Activated T-helper 1 cell treated with anti-CD3 and anti-CD28 coated beads, Interleukin-12 subunit alpha, Interleukin-12 subunit beta, Interleukin-2, Interleukin-4 antibody, amounts not matched to agents 30 ng/mL and 10 ng/mL and 1 ng/mL, durations not matched to agents 14 hours and 24 hours and 36 hours (primary cell): ENCODE data around the gene CXCR6. TPM values are rescaled to one million over a fixed set of nuclear protein-coding genes. Genes with fewer than 3 reads are reported as not detected.

Experiments
- DNase-seq: peaks from one replicate; pipeline ENCODE4 v3.0.0; 2021; ENCODE audit warnings: low spot score
- H3K27ac Mint-ChIP-seq: one replicate; pipeline ENCODE4 v1.8.0; 2021; ENCODE audit warnings: mild to moderate bottlenecking, mixed read lengths
- H3K27me3 Mint-ChIP-seq: one replicate; pipeline ENCODE4 v1.8.0; 2022; ENCODE audit warnings: mild to moderate bottlenecking, moderate library complexity, mixed read lengths; ENCODE audit not compliant: insufficient read depth
- H3K36me3 Mint-ChIP-seq: one replicate; pipeline ENCODE4 v1.8.0; 2021; ENCODE audit warnings: low read depth, mixed read lengths
- H3K4me1 Mint-ChIP-seq: one replicate; pipeline ENCODE4 v1.8.0; 2021; ENCODE audit warnings: low read depth, mixed read lengths
- H3K4me3 Mint-ChIP-seq: one replicate; pipeline ENCODE4 v1.8.0; 2021; ENCODE audit warnings: mild to moderate bottlenecking, moderate library complexity, mixed read lengths
- H3K9me3 Mint-ChIP-seq: one replicate; pipeline ENCODE4 v1.8.0; 2021; ENCODE audit warnings: mixed read lengths
- intact Hi-C: fragments of 100-400 bp; cut with micrococcal nuclease; formaldehyde crosslinking; loops from one replicate; pipeline ENCODE4 v1.15.1; 2024
- total RNA-seq: library from RNA; stranded (reverse); gene quantifications from 2 replicates; pipeline ENCODE4 v1.2.3, GENCODE V29; 2022

CXCR6 gene
- total RNA-seq, 1 donor from 2014 or later: 27.2 TPM

DNA sequence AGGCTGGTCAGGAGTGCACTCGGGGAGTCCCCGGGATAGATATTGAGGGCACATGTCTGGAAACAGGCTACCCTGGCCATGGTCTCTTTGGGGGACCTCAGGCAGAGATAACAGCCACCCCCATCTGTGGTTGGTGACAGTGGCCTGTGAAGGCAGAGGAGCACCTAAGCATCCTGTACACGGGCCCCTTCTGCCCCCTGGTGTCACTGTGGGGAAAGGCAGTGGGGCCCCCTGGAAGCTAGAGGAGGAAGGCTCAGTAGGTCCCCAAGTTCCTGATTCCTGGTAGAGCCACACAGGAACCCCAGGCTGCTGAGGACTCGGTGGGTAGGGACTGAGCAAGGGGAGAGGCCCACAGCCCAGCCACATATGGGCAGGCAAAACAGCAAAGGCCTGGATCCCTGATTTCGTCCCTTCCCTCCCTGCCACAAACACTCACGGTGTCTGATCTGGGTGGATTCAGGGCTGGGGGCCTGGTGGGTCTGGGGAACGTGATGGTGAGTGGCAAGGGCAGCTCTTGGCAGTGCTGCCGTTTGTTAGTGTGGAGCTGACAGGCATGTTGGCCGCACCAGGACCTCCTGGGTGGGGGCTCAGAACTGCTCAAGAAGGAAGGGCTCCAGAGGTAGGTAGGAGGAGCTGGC is 14.1 kb upstream of the CXCR6 start:
- Mint-ChIP-seq H3K4me3 (no peak overlapping the region), H3K4me1 (no peaks in the 10 kb centered on the region), H3K36me3 (peaks cover 77% of the 10 kb centered on the region), H3K9me3 (no peaks in the 10 kb centered on the region), H3K27ac (no peak overlapping the region), H3K27me3 (no peaks in the 10 kb centered on the region)
- intact Hi-C loops: loop anchor here (1.0 to 5.0 kb wide), 2 partner anchors 168 to 417 kb away; no protein-coding TSS in a partner anchor
- peak; percentile 47 for DNase-seq

DNA sequence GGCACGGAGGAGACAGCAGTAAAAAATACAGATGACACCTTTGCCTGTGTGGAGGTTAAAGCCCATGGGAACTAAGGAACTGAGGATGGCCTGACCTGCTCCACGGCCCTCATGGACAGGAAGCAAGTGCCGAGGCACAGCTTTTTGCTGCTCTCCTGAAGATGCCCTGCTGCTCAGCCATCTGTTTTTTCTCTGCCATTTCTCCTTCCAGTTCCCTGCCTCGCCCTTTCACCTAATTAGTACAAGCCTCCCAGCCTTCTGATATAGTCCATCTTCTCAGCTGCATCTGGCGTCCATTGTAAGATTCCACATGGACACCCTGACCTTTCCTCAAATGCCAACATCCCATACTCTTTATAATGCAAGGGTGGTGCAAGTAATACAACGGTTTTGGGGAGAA is 11.8 kb upstream of the CXCR6 start:
- Mint-ChIP-seq H3K36me3 (peaks cover 80% of the 10 kb centered on the region), H3K27me3 (no peaks in the 10 kb centered on the region), H3K27ac (no peak overlapping the region), H3K4me3 (no peak overlapping the region), H3K4me1 (no peaks in the 10 kb centered on the region), H3K9me3 (no peaks in the 10 kb centered on the region)
- DNase-seq: no peak
- intact Hi-C loops: no loop called here

GRCh38 chr3:45932112-45932511 is 11.2 kb upstream of the CXCR6 start:
- peaks cover 78% of the 10 kb centered on the region for H3K36me3 Mint-ChIP-seq
- no peak overlapping the region for H3K27ac Mint-ChIP-seq
- no peaks in the 10 kb centered on the region for H3K4me1 Mint-ChIP-seq
- no peaks in the 10 kb centered on the region for H3K27me3 Mint-ChIP-seq
- DNase-seq: no peak
- no peaks in the 10 kb centered on the region for H3K9me3 Mint-ChIP-seq
- intact Hi-C loops: no loop called here
- no peak overlapping the region for H3K4me3 Mint-ChIP-seq

DNA sequence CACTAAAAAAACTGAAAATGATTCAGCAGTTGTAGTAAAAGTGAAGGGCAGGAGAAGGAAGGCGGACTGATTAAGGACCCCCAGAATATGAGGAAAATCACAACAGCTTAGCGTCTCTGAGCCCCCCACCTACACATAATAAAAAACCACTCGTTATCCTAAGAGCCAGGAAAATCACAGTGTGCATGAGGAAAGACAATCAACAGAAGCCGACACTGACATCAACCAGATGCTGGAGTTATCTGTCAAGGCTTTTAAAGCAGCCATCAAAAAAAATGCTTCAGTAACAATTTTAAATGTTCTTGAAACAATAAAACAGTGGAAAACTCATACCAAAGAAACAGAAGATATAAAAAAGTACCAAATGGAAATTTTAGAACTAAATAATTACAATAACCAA is 9.7 kb upstream of the CXCR6 start:
- no peaks in the 10 kb centered on the region for H3K9me3 Mint-ChIP-seq
- H3K27me3 Mint-ChIP-seq: no peaks in the 10 kb centered on the region
- peaks cover 75% of the 10 kb centered on the region for H3K36me3 Mint-ChIP-seq
- no peak overlapping the region for H3K27ac Mint-ChIP-seq
- peaks cover 2% of the 10 kb centered on the region for H3K4me1 Mint-ChIP-seq
- no peak for DNase-seq
- H3K4me3 Mint-ChIP-seq: no peak overlapping the region
- intact Hi-C loops: no loop called here

GRCh38 chr3:45936261-45936660 is 7.0 kb upstream of the CXCR6 start:
- Mint-ChIP-seq H3K9me3 (peaks cover 5% of the 10 kb centered on the region), H3K36me3 (peaks cover 67% of the 10 kb centered on the region), H3K27ac (no peak overlapping the region), H3K27me3 (no peaks in the 10 kb centered on the region), H3K4me1 (peaks cover 29% of the 10 kb centered on the region), H3K4me3 (no peak overlapping the region)
- DNase-seq: no peak
- intact Hi-C loops: no loop called here

- H3K27ac Mint-ChIP-seq: no peak overlapping the region
- DNase-seq: no peak
- peaks cover 62% of the 10 kb centered on the region for H3K36me3 Mint-ChIP-seq
- H3K9me3 Mint-ChIP-seq: peaks cover 5% of the 10 kb centered on the region
- no peak overlapping the region for H3K4me3 Mint-ChIP-seq
- H3K27me3 Mint-ChIP-seq: no peaks in the 10 kb centered on the region
- peaks cover 39% of the 10 kb centered on the region for H3K4me1 Mint-ChIP-seq
- intact Hi-C loops: loop anchor here (1.0 to 2.0 kb wide), 3 partner anchors 142 to 505 kb away; no protein-coding TSS in a partner anchor
Observed at GRCh38 chr3:45937206-45938042, 5.8 kb upstream of the CXCR6 start.

DNA sequence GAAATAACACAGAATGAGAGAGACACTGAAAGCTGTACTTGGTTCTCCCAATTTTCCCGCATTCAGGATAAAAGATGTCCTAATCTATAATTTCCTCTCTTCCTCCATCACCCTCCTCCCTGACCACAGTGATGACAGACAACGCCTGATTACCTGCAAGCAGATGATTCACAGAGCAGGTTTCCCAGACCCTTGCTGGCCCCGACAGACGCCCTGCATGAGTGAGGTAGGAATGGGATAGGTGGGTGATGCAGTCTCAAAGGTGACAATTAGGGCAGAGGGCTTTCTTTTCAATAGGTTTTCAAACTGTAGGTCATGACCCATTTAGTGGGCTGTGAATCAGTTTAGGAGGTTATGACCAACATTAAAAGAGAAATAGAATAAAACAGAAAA is 5.2 kb upstream of the CXCR6 start:
- intact Hi-C loops: loop anchor here (1.0 to 2.0 kb wide), 3 partner anchors 141 to 505 kb away; no protein-coding TSS in a partner anchor
- Mint-ChIP-seq H3K4me1 (peaks cover 45% of the 10 kb centered on the region), H3K4me3 (no peak overlapping the region), H3K27ac (no peak overlapping the region), H3K27me3 (no peaks in the 10 kb centered on the region), H3K36me3 (peaks cover 56% of the 10 kb centered on the region), H3K9me3 (peaks cover 5% of the 10 kb centered on the region)
- no peak for DNase-seq

DNA sequence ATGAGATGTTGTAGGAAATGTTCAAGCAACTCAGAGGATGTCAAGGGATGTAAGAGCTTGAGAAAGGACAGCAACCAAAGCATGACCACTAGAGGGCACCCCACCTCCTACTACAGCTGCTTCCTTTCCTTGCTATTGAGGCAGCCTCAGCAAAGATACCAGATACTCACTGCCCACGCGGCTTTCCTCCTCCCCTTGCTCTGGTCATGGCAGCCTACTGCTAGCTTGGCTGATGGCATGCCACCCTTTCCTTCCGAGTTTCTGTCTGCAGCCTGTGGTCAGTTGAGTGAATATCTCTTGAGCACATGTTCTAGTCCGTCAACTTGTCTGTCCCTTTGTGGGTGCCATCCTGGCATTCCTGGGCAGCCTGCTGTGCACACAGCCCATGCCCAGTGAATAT is 4.4 kb upstream of the CXCR6 start:
- intact Hi-C loops: loop anchor here (1.0 to 2.0 kb wide), 5 partner anchors 54 to 504 kb away; no protein-coding TSS in a partner anchor
- peak; percentile 77 for DNase-seq
- H3K9me3 Mint-ChIP-seq: peaks cover 5% of the 10 kb centered on the region
- H3K27me3 Mint-ChIP-seq: no peaks in the 10 kb centered on the region
- H3K36me3 Mint-ChIP-seq: peaks cover 52% of the 10 kb centered on the region
- peak overlapping the region; percentile 0 for H3K27ac Mint-ChIP-seq
- peaks cover 53% of the 10 kb centered on the region for H3K4me1 Mint-ChIP-seq
- H3K4me3 Mint-ChIP-seq: no peak overlapping the region

- DNase-seq: no peak
- Mint-ChIP-seq H3K9me3 (peaks cover 5% of the 10 kb centered on the region), H3K27ac (peak overlapping the region; percentile 42), H3K4me1 (peaks cover 56% of the 10 kb centered on the region), H3K36me3 (peaks cover 47% of the 10 kb centered on the region), H3K4me3 (no peak overlapping the region), H3K27me3 (no peaks in the 10 kb centered on the region)
- intact Hi-C loops: loop anchor here (1.0 to 2.0 kb wide), 3 partner anchors 54 to 503 kb away; no protein-coding TSS in a partner anchor
Observed at GRCh38 chr3:45939341-45939771, 3.9 kb upstream of the CXCR6 start.

DNA sequence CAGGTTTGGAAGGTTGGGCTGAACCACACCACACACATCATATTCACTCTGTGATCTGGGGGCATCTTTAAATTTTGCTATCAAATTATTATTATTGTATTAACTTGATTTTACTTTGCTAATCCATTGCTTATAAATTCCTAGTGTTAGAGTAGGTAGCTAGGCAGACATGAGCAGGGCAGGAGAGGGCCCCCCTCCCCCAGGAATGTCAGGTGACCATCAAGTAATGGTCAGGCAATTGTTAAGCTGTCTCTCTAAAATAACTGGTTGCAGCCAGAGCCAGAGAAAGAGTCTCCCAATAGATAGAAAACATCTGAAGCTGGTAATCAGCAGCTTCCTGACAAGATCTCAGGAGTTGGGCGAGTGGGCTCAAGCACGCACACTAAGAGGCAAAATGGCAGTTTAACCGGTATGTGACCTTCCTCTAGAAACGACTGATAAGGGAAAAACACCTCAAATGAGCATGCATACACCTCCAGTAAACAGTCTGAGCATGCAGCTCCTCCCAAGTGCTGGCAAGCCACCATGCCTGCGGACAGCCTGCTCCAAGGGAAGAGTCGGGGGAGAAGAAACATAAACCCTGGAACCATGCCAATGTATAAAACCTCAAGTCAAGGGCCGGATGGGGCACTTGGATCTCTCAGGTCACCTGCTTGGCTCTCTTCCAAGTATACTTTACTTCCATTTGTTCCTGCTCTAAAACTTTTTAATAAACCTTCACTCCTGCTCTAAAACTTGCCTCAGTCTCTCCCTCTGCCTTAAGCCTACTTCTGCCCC is 3.1 kb upstream of the CXCR6 start:
- Mint-ChIP-seq H3K9me3 (peaks cover 5% of the 10 kb centered on the region), H3K4me3 (no peak overlapping the region), H3K27ac (peak overlapping the region; percentile 20), H3K27me3 (no peaks in the 10 kb centered on the region), H3K36me3 (peaks cover 46% of the 10 kb centered on the region), H3K4me1 (peaks cover 64% of the 10 kb centered on the region)
- intact Hi-C loops: loop anchor here (5.0 kb wide), 1 partner anchor 342 kb away; no protein-coding TSS in a partner anchor
- no peak for DNase-seq

DNA sequence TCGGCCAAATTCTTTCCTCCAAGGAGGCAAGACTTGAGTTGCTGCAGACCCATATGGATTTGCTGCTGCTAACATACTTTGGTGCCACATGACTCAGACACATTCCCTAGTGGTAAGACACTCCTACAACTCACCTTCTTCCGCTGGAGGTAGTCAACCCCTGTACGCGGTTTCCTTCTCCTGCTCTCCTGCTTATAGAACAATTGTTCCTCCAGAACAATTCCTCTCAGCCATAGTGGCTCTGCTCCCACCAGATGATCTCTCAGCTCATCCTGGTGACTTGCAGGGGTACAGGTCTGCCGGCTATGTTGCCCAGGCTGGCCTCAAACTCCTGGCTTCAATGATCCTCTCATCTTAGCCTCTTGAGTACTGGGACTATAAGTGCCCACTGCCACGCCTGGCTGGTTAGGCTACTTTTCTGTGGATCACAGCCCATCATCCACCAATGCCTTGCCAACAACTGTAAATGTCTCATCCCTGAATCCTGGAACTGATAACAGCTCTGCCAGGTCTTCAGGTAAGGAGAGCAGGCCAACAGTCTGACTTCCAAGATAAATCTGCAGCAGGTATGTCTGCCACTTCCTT is 2.4 kb upstream of the CXCR6 start:
- intact Hi-C loops: loop anchor here (5.0 kb wide), 1 partner anchor 341 kb away; no protein-coding TSS in a partner anchor
- H3K36me3 Mint-ChIP-seq: peaks cover 47% of the 10 kb centered on the region
- H3K27me3 Mint-ChIP-seq: no peaks in the 10 kb centered on the region
- H3K27ac Mint-ChIP-seq: peak overlapping the region; percentile 20
- DNase-seq: no peak
- no peak overlapping the region for H3K4me3 Mint-ChIP-seq
- peaks cover 71% of the 10 kb centered on the region for H3K4me1 Mint-ChIP-seq
- H3K9me3 Mint-ChIP-seq: peaks cover 5% of the 10 kb centered on the region
